Ascending aorta (tissue), 2 donors: Measurements from ENCODE around the gene AFF2. TPM values are rescaled to one million over a fixed set of nuclear protein-coding genes. Genes with fewer than 3 reads are reported as not detected.

Source experiments
- DNase-seq, 2 donors: peaks; one replicate each; pipeline ENCODE4 v3.0.0-alpha.2; 2019; ENCODE audit warnings: low spot score in 2 of 2
- H3K27ac ChIP-seq, 2 donors: fragments of 200-600 bp; sonication (generic); one replicate each; pipeline ENCODE4 v1.5.1; 2016 to 2017; ENCODE audit warnings: mild to moderate bottlenecking in 1 of 2
- H3K27me3 ChIP-seq: fragments of 200-600 bp; sonication (generic); one replicate; pipeline ENCODE4 v1.5.1; 2017
- H3K36me3 ChIP-seq, 2 donors: fragments of 200-600 bp; sonication (generic); one replicate each; pipeline ENCODE4 v1.5.1; 2016
- H3K4me1 ChIP-seq, 2 donors: fragments of 200-600 bp; sonication (generic); one replicate each; pipeline ENCODE4 v1.5.1; 2016 to 2017; ENCODE audit warnings: mild to moderate bottlenecking in 1 of 2
- H3K4me3 ChIP-seq, 2 donors: fragments of 200-600 bp; sonication (generic); one replicate each; pipeline ENCODE4 v1.5.1; 2016 to 2017; ENCODE audit warnings: mild to moderate bottlenecking in 1 of 2
- H3K9me3 ChIP-seq, 2 donors: fragments of 200-600 bp; sonication (generic); one replicate each; pipeline ENCODE4 v1.5.1; 2016
- intact Hi-C: fragments of 100-400 bp; cut with DNase I; formaldehyde crosslinking; loops from one replicate; pipeline ENCODE4 v1.15.1; 2023
- total RNA-seq: library from RNA; depleted of rRNA; stranded (reverse); fragments of >200 nt; gene quantifications from one replicate; pipeline ENCODE4 v1.1.0, GENCODE V29; 2016
- TF ChIP-seq, protein P1 (sequence below), 3 experiments: fragments of 200-600 bp in 2 of 3; fragments of 450-650 bp in 1 of 3; sonication (generic) in 2 of 3; IDR thresholded peaks; one replicate each; pipeline ENCODE4 v1.5.1; 2016 to 2019; ENCODE audit warnings: antibody characterized with exemption in 3 of 3, mild to moderate bottlenecking in 1 of 3, moderate library complexity in 1 of 3

AFF2 gene
- total RNA-seq, 1 donor from 2014 or later: 2.3 TPM

- no peaks in the 10 kb centered on the region for H3K27me3 ChIP-seq
- TF ChIP-seq, protein P1, sequence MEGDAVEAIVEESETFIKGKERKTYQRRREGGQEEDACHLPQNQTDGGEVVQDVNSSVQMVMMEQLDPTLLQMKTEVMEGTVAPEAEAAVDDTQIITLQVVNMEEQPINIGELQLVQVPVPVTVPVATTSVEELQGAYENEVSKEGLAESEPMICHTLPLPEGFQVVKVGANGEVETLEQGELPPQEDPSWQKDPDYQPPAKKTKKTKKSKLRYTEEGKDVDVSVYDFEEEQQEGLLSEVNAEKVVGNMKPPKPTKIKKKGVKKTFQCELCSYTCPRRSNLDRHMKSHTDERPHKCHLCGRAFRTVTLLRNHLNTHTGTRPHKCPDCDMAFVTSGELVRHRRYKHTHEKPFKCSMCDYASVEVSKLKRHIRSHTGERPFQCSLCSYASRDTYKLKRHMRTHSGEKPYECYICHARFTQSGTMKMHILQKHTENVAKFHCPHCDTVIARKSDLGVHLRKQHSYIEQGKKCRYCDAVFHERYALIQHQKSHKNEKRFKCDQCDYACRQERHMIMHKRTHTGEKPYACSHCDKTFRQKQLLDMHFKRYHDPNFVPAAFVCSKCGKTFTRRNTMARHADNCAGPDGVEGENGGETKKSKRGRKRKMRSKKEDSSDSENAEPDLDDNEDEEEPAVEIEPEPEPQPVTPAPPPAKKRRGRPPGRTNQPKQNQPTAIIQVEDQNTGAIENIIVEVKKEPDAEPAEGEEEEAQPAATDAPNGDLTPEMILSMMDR (IDR thresholded peaks at IDR 0.05): no peak
- H3K4me1 ChIP-seq: no peaks in the 10 kb centered on the region
- H3K4me3 ChIP-seq: no peak overlapping the region
- DNase-seq: no peak
- H3K36me3 ChIP-seq: no peaks in the 10 kb centered on the region
- no peak overlapping the region for H3K27ac ChIP-seq
- intact Hi-C loops: no loop called here
- no peaks in the 10 kb centered on the region for H3K9me3 ChIP-seq
Observed at GRCh38 chrX:148915474-148915873, 415.1 kb downstream of the AFF2 start.

DNA sequence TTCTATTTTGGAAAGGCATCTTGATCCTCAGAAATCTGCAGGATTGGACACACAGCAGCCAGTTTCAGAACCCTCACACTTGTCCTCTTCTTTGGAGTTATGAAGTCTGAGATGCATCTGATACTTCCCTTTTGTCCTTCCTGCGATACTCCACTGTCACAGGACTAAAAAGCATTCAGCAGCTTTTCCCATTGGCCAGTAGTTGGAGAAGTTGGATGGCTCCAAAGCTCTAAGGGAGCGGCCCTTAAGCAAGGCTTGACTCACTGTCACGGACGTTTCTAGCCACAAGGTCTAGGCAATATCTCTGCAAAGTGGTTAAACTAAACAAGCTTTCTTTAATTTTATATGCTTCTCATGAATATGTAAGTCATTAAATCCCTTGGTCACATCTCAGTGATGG is 417.0 kb downstream of the AFF2 start:
- Histone ChIP-seq H3K4me3 (no peak overlapping the region), H3K36me3 (no peaks in the 10 kb centered on the region), H3K9me3 (no peaks in the 10 kb centered on the region), H3K27ac (no peak overlapping the region), H3K27me3 (no peaks in the 10 kb centered on the region), H3K4me1 (no peaks in the 10 kb centered on the region)
- DNase-seq: no peak
- TF ChIP-seq, protein P1 (IDR thresholded peaks at IDR 0.05): no peak
- intact Hi-C loops: no loop called here

DNA sequence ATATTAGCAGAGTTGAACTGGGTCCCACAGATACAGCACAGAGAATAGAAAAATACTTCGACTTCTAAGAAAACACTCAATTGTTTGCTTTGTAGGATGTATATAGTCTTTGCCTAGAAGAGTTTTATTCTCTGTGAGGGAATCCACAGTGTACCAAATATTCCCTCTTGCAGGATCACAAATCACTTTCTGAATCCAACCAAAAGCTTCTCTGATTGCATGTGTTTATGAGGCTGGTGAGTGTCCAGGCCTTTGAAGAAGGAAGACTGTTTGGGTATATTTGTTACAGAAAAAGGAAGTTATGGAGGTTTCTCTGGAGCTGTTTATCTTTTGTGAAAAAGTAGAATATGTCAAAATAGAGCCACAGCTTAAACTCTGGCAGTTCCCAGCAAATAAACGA is 423.2 kb downstream of the AFF2 start:
- Histone ChIP-seq H3K4me3 (no peak overlapping the region), H3K27me3 (no peaks in the 10 kb centered on the region), H3K27ac (no peak overlapping the region), H3K36me3 (no peaks in the 10 kb centered on the region), H3K9me3 (no peaks in the 10 kb centered on the region), H3K4me1 (no peaks in the 10 kb centered on the region)
- intact Hi-C loops: no loop called here
- DNase-seq: no peak
- TF ChIP-seq, protein P1 (IDR thresholded peaks at IDR 0.05): no peak

GRCh38 chrX:148926371-148926770 is 426.0 kb downstream of the AFF2 start:
- TF ChIP-seq, protein P1 (IDR thresholded peaks at IDR 0.05): no peak
- H3K27ac ChIP-seq: no peak overlapping the region

GRCh38 chrX:148928811-148929210 is 428.4 kb downstream of the AFF2 start:
- TF ChIP-seq, protein P1 (IDR thresholded peaks at IDR 0.05): no peak
- H3K4me1 ChIP-seq: no peaks in the 10 kb centered on the region
- no peak overlapping the region for H3K27ac ChIP-seq
- DNase-seq: no peak
- H3K36me3 ChIP-seq: no peaks in the 10 kb centered on the region
- intact Hi-C loops: no loop called here
- no peaks in the 10 kb centered on the region for H3K9me3 ChIP-seq
- no peak overlapping the region for H3K4me3 ChIP-seq
- H3K27me3 ChIP-seq: no peaks in the 10 kb centered on the region

More at GRCh38 chrX:148926371-148926770, 426.0 kb downstream of the AFF2 start:
- no peak for DNase-seq
- Histone ChIP-seq H3K27me3 (no peaks in the 10 kb centered on the region), H3K9me3 (no peaks in the 10 kb centered on the region), H3K4me3 (no peak overlapping the region), H3K36me3 (no peaks in the 10 kb centered on the region), H3K4me1 (no peaks in the 10 kb centered on the region)
- intact Hi-C loops: no loop called here

DNA sequence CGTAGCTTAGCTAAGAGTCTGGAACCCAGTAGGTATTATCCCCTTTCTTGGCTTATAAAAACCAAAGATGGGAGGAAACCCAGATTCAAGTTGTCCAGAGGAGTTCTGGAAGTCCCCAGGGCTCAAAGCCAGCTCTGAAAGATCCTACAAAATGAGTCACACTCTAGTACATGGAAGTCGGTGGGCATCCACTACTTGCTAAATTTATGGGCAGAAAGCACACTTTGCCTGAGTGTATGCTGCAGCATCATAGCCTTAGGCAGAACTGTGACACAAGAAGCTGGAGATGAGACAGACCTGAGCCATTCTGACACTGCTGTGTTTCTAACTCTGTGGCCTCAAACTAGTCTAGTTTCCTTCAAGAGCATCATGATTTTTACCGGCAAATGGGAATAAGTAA is 429.3 kb downstream of the AFF2 start:
- Histone ChIP-seq H3K4me1 (no peaks in the 10 kb centered on the region), H3K9me3 (no peaks in the 10 kb centered on the region)
- TF ChIP-seq, protein P1 (IDR thresholded peaks at IDR 0.05): no peak

More for the DNA sequence above, 429.3 kb downstream of the AFF2 start:
- intact Hi-C loops: no loop called here
- Histone ChIP-seq H3K4me3 (no peak overlapping the region), H3K27me3 (no peaks in the 10 kb centered on the region), H3K36me3 (no peaks in the 10 kb centered on the region), H3K27ac (no peak overlapping the region)
- DNase-seq: no peak
